Peyer's patch (tissue), 4 donors: ENCODE results near the gene RAVER2. TPM values are rescaled to one million over a fixed set of nuclear protein-coding genes. Genes with fewer than 3 reads are reported as not detected.

ENCODE experiments used
- DNase-seq, 3 donors: peaks; one replicate each; pipeline ENCODE4 v3.0.0-alpha.2; 2017 to 2019
- H3K27ac ChIP-seq, 4 donors: fragments of 200-600 bp; sonication (generic); one replicate each; pipeline ENCODE4 v1.5.1; 2016 to 2019
- H3K27me3 ChIP-seq, 2 donors: fragments of 200-600 bp; sonication (generic); one replicate each; pipeline ENCODE4 v1.5.1; 2019
- H3K36me3 ChIP-seq, 3 donors: fragments of 200-600 bp; sonication (generic); one replicate each; pipeline ENCODE4 v1.5.1; 2016 to 2019
- H3K4me1 ChIP-seq, 4 donors: fragments of 200-600 bp; sonication (generic); one replicate each; pipeline ENCODE4 v1.5.1; 2016 to 2019
- H3K4me3 ChIP-seq, 4 donors: fragments of 200-600 bp; sonication (generic); 1 replicate in 3 of 4; 2 replicates in 1 of 4; pipeline ENCODE4 v1.5.1; 2016 to 2019; ENCODE audit warnings: mild to moderate bottlenecking in 1 of 4
- H3K9me3 ChIP-seq, 4 donors: fragments of 200-600 bp; sonication (generic); one replicate each; pipeline ENCODE4 v1.5.1; 2016 to 2019; ENCODE audit warnings: mild to moderate bottlenecking in 1 of 4
- POLR2A ChIP-seq, 2 donors: fragments of 450-650 bp; IDR thresholded peaks; one replicate each; pipeline ENCODE4 v1.5.1; 2017; ENCODE audit warnings: antibody characterized with exemption in 2 of 2, mild to moderate bottlenecking in 2 of 2, moderate library complexity in 2 of 2
- total RNA-seq, 4 donors: library from RNA; depleted of rRNA; stranded (reverse); fragments of >200 nt; gene quantifications; one replicate each; pipeline ENCODE4 v1.1.0, GENCODE V29; 2016
- TF ChIP-seq, protein P1 (sequence below), 6 experiments: fragments of 450-650 bp in 4 of 6; fragments of 200-600 bp in 2 of 6; sonication (generic) in 1 of 6; IDR thresholded peaks; one replicate each; pipeline ENCODE4 v1.5.1; 2017 to 2019; ENCODE audit warnings: antibody characterized with exemption in 6 of 6, mild to moderate bottlenecking in 3 of 6, moderate library complexity in 1 of 6

The RAVER2 gene
- total RNA-seq, 4 donors from 2014 or later: 26.4 to 51.5 (median 45.0) TPM

- H3K36me3 ChIP-seq: peaks cover 0 to 73% (median 5%) of the 10 kb centered on the region in 3 donors
- H3K4me1 ChIP-seq: peaks cover 0 to 13% (median 4%) of the 10 kb centered on the region in 4 donors
- TF ChIP-seq POLR2A (IDR thresholded peaks at IDR 0.05): no peak
- TF ChIP-seq, protein P1, sequence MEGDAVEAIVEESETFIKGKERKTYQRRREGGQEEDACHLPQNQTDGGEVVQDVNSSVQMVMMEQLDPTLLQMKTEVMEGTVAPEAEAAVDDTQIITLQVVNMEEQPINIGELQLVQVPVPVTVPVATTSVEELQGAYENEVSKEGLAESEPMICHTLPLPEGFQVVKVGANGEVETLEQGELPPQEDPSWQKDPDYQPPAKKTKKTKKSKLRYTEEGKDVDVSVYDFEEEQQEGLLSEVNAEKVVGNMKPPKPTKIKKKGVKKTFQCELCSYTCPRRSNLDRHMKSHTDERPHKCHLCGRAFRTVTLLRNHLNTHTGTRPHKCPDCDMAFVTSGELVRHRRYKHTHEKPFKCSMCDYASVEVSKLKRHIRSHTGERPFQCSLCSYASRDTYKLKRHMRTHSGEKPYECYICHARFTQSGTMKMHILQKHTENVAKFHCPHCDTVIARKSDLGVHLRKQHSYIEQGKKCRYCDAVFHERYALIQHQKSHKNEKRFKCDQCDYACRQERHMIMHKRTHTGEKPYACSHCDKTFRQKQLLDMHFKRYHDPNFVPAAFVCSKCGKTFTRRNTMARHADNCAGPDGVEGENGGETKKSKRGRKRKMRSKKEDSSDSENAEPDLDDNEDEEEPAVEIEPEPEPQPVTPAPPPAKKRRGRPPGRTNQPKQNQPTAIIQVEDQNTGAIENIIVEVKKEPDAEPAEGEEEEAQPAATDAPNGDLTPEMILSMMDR (IDR thresholded peaks at IDR 0.05): no peak
Observed at GRCh38 chr1:64867266-64867665, 122.4 kb downstream of the RAVER2 start.

DNA sequence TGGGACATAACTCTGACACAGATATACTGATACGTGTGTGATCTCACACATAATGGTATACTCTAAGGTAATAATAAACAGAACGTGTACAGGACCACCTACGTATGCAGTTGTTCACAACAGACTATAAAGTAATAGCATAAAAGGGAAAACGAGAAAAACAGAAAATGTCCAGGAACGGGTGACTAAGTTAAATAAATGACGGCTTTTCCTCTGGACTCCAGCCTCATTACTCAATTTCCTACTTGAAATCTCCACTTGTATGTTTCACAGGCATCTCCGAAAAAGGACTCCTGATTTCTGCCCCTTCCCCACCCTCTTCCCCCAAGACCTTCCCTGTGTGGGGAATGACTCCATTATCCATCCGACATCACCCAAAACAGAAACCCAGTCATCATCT, 126.4 kb downstream of the RAVER2 start:
- Histone ChIP-seq H3K27ac (no peak overlapping the region), H3K36me3 (peaks cover 0 to 88% (median 5%) of the 10 kb centered on the region in 3 donors), H3K4me3 (no peak overlapping the region), H3K27me3 (no peaks in the 10 kb centered on the region), H3K4me1 (no peaks in the 10 kb centered on the region), H3K9me3 (no peaks in the 10 kb centered on the region)
- no peak for DNase-seq
- TF ChIP-seq, protein P1 (IDR thresholded peaks at IDR 0.05): no peak
- no peak for TF ChIP-seq POLR2A (IDR thresholded peaks at IDR 0.05)

More at GRCh38 chr1:64867266-64867665, 122.4 kb downstream of the RAVER2 start:
- Histone ChIP-seq H3K9me3 (no peaks in the 10 kb centered on the region), H3K27me3 (no peaks in the 10 kb centered on the region), H3K27ac (no peak overlapping the region), H3K4me3 (no peak overlapping the region)
- no peak for DNase-seq

GRCh38 chr1:64872067-64872466, 127.2 kb downstream of the RAVER2 start:
- DNase-seq: no peak
- Histone ChIP-seq H3K9me3 (no peaks in the 10 kb centered on the region), H3K4me1 (no peaks in the 10 kb centered on the region), H3K27ac (no peak overlapping the region), H3K36me3 (peaks cover 0 to 90% (median 3%) of the 10 kb centered on the region in 3 donors), H3K4me3 (no peak overlapping the region), H3K27me3 (no peaks in the 10 kb centered on the region)
- no peak for TF ChIP-seq POLR2A (IDR thresholded peaks at IDR 0.05)
- TF ChIP-seq, protein P1 (IDR thresholded peaks at IDR 0.05): no peak

GRCh38 chr1:64873576-64873975, 128.7 kb downstream of the RAVER2 start:
- TF ChIP-seq, protein P1 (IDR thresholded peaks at IDR 0.05): no peak
- peaks cover 0 to 92% (median 3%) of the 10 kb centered on the region in 3 donors for H3K36me3 ChIP-seq

GRCh38 chr1:64874666-64875065, 129.8 kb downstream of the RAVER2 start:
- TF ChIP-seq, protein P1 (IDR thresholded peaks at IDR 0.05): no peak
- H3K4me3 ChIP-seq: no peak overlapping the region
- no peaks in the 10 kb centered on the region for H3K27me3 ChIP-seq
- no peaks in the 10 kb centered on the region for H3K4me1 ChIP-seq
- no peak overlapping the region for H3K27ac ChIP-seq
- H3K9me3 ChIP-seq: no peaks in the 10 kb centered on the region
- peaks cover 0 to 82% (median 3%) of the 10 kb centered on the region in 3 donors for H3K36me3 ChIP-seq
- no peak for DNase-seq

More at GRCh38 chr1:64873576-64873975, 128.7 kb downstream of the RAVER2 start:
- Histone ChIP-seq H3K27me3 (no peaks in the 10 kb centered on the region), H3K4me3 (no peak overlapping the region), H3K27ac (no peak overlapping the region), H3K4me1 (no peaks in the 10 kb centered on the region), H3K9me3 (no peaks in the 10 kb centered on the region)
- DNase-seq: no peak

DNA sequence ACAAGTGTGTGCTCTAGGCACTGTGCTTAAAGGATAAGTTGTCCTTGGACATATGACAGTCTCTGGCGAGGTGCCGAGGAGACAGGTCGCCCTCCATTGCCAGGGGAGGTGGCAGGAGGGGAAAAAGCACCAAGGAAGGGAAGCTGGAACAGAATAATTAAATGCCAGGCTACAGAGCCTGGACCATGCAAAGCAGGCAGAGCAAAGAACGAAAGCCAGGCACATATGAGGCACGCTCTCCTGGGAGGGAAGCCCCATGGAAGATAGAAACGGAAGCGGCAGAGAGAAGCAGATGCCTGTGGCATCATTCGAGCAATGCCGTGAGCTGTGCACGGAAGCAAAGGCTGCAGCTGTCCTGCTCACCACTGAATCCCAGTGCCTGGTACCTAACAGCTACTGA, 130.2 kb downstream of the RAVER2 start:
- H3K4me1 ChIP-seq: no peaks in the 10 kb centered on the region
- no peak for DNase-seq
- H3K9me3 ChIP-seq: no peaks in the 10 kb centered on the region
- H3K4me3 ChIP-seq: no peak overlapping the region
- H3K36me3 ChIP-seq: peaks cover 0 to 79% (median 3%) of the 10 kb centered on the region in 3 donors
- H3K27me3 ChIP-seq: no peaks in the 10 kb centered on the region
- H3K27ac ChIP-seq: no peak overlapping the region
- no peak for TF ChIP-seq POLR2A (IDR thresholded peaks at IDR 0.05)
